Pancreas (tissue), 10 donors: Measurements from ENCODE around the gene RAB15. TPM values are rescaled to one million over a fixed set of nuclear protein-coding genes. Genes with fewer than 3 reads are reported as not detected.

ENCODE experiments used
- ATAC-seq, 4 donors: fragments of 200-7000 bp; cut with Tn5 transposase; one replicate each; pipeline versions ENCODE4 v1.8.0 to v1.9.1; 2020; ENCODE audit warnings: mild to moderate bottlenecking in 4 of 4, moderate library complexity in 4 of 4
- DNase-seq, 6 donors: peaks; one replicate each; pipeline ENCODE4 v3.0.0-alpha.2; 2020
- FAIRE-seq: peaks from 2 replicates; lab custom pipeline; 2012; peaks lifted over from hg19 to GRCh38; lab: Jason Lieb, UNC
- H3K27ac ChIP-seq, 4 donors: fragments of 200-600 bp; sonication (generic); 1 replicate in 3 of 4; 2 replicates in 1 of 4; pipeline versions ENCODE4 v1.5.0 to v1.8.0; 2020
- H3K27me3 ChIP-seq, 4 donors: fragments of 200-600 bp; one replicate each; pipeline ENCODE4 v1.8.0; 2021
- H3K36me3 ChIP-seq, 3 donors: fragments of 200-600 bp; sonication (generic) in 1 of 3; one replicate each; pipeline versions ENCODE4 v1.5.0 to v1.8.0; 2020 to 2021
- H3K4me1 ChIP-seq, 3 donors: fragments of 200-600 bp; one replicate each; pipeline ENCODE4 v1.8.0; 2021
- H3K4me3 ChIP-seq, 4 donors: fragments of 200-600 bp; sonication (generic) in 2 of 4; one replicate each; pipeline versions ENCODE4 v1.5.0 to v1.8.0; 2020 to 2021
- H3K9me3 ChIP-seq, 4 donors: fragments of 200-600 bp; one replicate each; pipeline ENCODE4 v1.8.0; 2021
- WGBS, 2 donors: extraction: QIAGEN DNeasy Blood & Tissue Kit; methylation state at CpG; one replicate each; pipeline ENCODE4 v1.1.7; 2013; 5-methylcytosine and 5-hydroxymethylcytosine counted together
- intact Hi-C, 3 donors: fragments of 100-400 bp; cut with DNase I; formaldehyde crosslinking; loops; one replicate each; pipeline versions ENCODE4 v1.11.1 to v1.14.2; 2022
- polyA plus RNA-seq, 2 donors: library from polyadenylated mRNA; stranded (reverse); fragments of 200-250 nt; gene quantifications; one replicate each; pipeline ENCODE4 v1.2.3, GENCODE V29; 2013
- total RNA-seq, 6 donors: library from RNA; stranded (reverse); fragmentation: NEBNext Ultra II Directional in 4 of 6; extraction: Animal tissue kit (Norgen Biotek cat#: 25700) in 4 of 6; gene quantifications; one replicate each; pipeline versions ENCODE4 v1.2.1 to v1.2.4, GENCODE V29; 2021 to 2023
- TF ChIP-seq, protein P1 (sequence below), 4 donors: fragments of 200-600 bp; sonication (generic) in 3 of 4; IDR thresholded peaks; one replicate each; pipeline versions ENCODE4 v1.5.0 to v1.8.0; 2021; ENCODE audit warnings: antibody characterized with exemption in 4 of 4
- donor health status: healthy with polysubstance abuse.
- donor health status: DM: no; HTN: no; CAD: no; lungs with moderate emphysema.
- donor health status: DM: no; HTN: no; CAD: no.
- donor health status: control.
- donor health status: control.
- donor health status: Bipolar disorder and iron deficiency.
- donor health status: DM: yes; HTN: yes; CAD: no.
- donor health status: DM: no; HTN: no; CAD: no.
- donor health status: DM: no; HTN: no; CAD: no.
- donor health status: DM: yes; HTN: yes; CAD: no.

The RAB15 gene
- total and polyA plus RNA-seq, 8 donors = 4.6 to 18.8 (median 7.1) TPM

DNA sequence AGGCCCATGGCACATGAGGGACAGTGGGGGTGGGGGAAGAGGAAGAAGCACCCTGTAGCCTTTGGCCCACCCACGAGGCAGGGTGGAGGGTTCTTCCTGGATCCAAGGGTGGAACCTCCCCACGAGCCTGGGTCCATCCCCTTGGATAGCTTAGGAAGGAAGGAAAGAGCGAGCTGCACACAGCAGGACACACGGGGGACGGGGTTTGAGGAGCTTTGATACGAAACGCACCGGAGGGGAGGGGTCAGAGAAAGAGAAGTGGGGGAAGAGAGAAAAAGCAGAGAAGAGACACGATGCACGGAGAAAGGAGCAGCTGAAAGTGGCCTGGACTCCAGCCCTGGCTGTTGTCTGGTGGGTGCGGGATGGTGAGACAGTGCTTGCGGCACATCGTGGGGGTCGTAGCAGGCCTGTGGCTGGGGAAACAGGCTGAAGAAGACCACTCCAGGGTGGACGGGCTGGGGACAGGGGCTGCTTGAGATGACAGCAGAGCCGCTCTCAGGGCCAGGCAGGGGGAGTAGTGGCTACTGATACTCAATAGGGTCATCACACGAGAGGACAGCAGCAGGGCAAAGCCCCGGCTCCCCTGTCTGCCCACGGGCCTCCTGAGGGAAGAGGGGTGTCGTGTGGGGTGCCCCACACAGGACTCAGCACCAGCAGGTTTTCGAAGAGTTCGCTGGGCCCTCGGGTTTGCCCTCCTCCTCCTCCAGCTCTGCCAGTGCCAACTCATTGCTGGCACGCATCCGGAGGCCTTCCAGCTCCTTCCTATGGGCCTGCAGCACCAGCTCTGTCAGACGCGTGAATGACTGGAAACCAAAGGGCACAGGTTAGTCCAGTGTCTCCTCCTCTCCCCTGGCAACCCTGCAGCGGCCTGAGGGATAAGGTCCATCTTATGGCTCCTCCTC, 24.2 kb downstream of the RAB15 start:
- Histone ChIP-seq H3K4me1 (peaks cover 6 to 11% (median 6%) of the 10 kb centered on the region in 3 donors), H3K27me3 (no peaks in the 10 kb centered on the region), H3K4me3 (no peak overlapping the region), H3K9me3 (no peaks in the 10 kb centered on the region), H3K36me3 (peaks cover 0 to 4% (median 0%) of the 10 kb centered on the region in 3 donors), H3K27ac (no peak overlapping the region)
- intact Hi-C loops = no loop called here
- ATAC-seq (no peak), DNase-seq (peak in 1 of 6 donors; percentile 55), FAIRE-seq (no peak)
- TF ChIP-seq, protein P1, sequence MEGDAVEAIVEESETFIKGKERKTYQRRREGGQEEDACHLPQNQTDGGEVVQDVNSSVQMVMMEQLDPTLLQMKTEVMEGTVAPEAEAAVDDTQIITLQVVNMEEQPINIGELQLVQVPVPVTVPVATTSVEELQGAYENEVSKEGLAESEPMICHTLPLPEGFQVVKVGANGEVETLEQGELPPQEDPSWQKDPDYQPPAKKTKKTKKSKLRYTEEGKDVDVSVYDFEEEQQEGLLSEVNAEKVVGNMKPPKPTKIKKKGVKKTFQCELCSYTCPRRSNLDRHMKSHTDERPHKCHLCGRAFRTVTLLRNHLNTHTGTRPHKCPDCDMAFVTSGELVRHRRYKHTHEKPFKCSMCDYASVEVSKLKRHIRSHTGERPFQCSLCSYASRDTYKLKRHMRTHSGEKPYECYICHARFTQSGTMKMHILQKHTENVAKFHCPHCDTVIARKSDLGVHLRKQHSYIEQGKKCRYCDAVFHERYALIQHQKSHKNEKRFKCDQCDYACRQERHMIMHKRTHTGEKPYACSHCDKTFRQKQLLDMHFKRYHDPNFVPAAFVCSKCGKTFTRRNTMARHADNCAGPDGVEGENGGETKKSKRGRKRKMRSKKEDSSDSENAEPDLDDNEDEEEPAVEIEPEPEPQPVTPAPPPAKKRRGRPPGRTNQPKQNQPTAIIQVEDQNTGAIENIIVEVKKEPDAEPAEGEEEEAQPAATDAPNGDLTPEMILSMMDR (IDR thresholded peaks at IDR 0.05) = no peak
- WGBS, 2 donors = 88 to 92% methylated on average over 28 of the region's 28 CpGs

DNA sequence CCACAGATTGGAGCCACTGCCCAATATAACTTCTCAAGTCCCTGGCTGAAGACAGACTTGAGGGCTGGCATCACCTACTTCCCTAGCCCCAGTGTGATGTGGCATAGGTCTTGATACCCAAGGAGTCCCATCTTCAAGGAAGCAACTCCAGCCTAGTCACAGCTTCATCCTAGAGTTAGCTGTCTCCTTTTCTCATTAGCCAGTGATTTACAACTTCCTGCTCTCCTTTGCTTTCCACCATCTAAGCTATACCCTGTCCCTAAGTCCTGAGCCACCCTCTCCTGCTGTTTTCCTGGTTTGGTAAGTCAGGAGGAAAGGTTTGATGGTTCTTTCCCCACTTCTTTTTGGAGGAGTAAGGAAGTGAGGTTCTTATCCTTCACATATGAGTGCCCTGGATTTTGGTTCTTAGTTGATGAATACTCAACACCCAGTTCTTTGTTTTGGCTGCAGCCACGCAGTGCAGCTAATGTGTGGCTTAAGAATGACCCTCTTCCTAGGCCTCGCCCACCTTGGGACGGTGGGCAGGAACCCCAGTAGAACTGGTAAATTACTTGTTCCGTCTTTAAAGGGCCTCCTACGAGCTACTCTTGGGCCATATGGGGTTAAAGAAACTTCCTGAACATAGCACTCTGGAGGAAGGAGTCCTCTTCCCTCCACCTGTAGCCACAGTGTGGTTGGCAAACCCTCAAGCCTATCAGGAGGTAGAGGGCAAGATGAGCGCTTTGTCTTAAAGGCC, 25.7 kb downstream of the RAB15 start:
- ATAC-seq (no peak), FAIRE-seq (no peak), DNase-seq (peak in 1 of 6 donors; percentile 8)
- H3K27me3 ChIP-seq = no peaks in the 10 kb centered on the region
- peaks cover 0 to 3% (median 0%) of the 10 kb centered on the region in 3 donors for H3K36me3 ChIP-seq
- intact Hi-C loops = no loop called here
- H3K27ac ChIP-seq = no peak overlapping the region
- H3K4me1 ChIP-seq = peaks cover 12 to 21% (median 15%) of the 10 kb centered on the region in 3 donors
- H3K4me3 ChIP-seq = no peak overlapping the region
- no peaks in the 10 kb centered on the region for H3K9me3 ChIP-seq
- TF ChIP-seq, protein P1 (IDR thresholded peaks at IDR 0.05) = no peak
- 87 to 95% methylated on average over 6 of the region's 6 CpGs for WGBS, 2 donors

DNA sequence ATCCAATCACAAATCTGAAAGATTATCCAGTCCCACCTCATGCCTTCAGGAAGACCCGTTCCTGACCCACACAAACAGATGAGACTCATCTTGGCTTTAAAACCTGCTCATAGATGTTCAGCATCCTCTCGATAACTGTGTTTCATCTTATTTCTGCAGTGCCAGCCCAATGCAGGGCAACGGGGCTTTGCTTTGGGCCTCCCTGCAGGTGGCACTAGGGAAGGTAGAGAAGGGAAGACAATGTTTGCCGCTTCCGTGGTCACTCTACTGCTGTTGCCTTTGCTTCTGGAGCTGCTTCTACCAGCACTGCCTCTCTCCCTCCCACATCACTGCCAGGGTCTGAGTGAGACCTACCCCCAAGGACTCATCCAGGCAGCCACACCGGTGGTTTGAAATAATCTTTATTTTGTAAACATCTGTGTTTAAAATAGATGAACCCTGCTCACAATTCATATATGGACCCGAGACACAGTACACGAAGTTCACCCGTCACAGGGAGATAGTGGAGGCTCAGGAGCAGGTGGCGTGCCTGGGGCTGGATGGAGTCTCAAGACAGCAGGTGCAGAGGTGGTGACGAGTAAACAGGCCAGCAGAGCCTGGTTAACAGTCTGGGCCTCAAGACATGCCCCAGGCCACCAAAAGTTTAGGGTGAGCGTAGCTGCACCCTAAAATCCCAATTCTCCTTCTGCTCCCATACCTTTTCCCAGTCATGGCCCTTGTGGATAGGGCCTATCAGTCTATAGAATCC, 26.5 kb downstream of the RAB15 start:
- no peak overlapping the region for H3K27ac ChIP-seq
- FAIRE-seq = no peak
- intact Hi-C loops = no loop called here
- no peaks in the 10 kb centered on the region for H3K27me3 ChIP-seq
- H3K9me3 ChIP-seq = no peaks in the 10 kb centered on the region
- H3K36me3 ChIP-seq = no peaks in the 10 kb centered on the region
- 91 to 94% methylated on average over 12 of the region's 12 CpGs for WGBS, 2 donors
- DNase-seq = peak in 1 of 6 donors; percentile 17
- no peak for ATAC-seq
- peaks cover 12 to 25% (median 15%) of the 10 kb centered on the region in 3 donors for H3K4me1 ChIP-seq
- TF ChIP-seq, protein P1 (IDR thresholded peaks at IDR 0.05) = no peak
- H3K4me3 ChIP-seq = no peak overlapping the region

DNA sequence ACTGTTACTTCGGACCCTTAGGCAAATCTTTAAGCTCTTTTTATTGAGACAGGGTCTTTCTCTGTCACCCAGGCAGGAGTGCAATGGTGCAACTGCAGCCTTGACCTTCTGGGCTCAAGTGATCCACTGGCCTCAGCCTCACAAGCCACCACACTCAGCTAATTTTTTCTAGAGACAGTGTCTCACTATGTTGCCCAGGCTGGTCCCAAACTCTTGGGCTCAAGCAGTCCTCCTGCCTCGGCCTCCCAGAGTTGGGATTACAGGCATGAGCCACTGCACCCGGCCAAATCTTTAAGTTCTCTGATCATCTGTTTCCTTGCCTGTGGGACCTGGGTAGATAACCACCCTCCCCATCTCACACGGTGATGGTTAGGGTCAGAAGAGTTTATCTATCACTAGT, 27.3 kb downstream of the RAB15 start:
- Histone ChIP-seq H3K36me3 (no peaks in the 10 kb centered on the region), H3K9me3 (no peaks in the 10 kb centered on the region), H3K4me3 (no peak overlapping the region), H3K27ac (no peak overlapping the region), H3K27me3 (no peaks in the 10 kb centered on the region), H3K4me1 (peaks cover 12 to 31% (median 21%) of the 10 kb centered on the region in 3 donors)
- no peak for ATAC-seq
- FAIRE-seq = no peak
- TF ChIP-seq, protein P1 (IDR thresholded peaks at IDR 0.05) = no peak
- 86 to 90% methylated on average over 4 of the region's 4 CpGs for WGBS, 2 donors
- intact Hi-C loops = no loop called here
- DNase-seq = peak in 1 of 6 donors; percentile 11
